HK-2 (cell line): Measurements from ENCODE around the gene DHX32.
"Not testable (repeated sequence)": the region's sequence is repeated elsewhere in the genome, so short reads cannot be mapped to it uniquely, and the experiment has no call there.

Source experiments
- DNase-seq: peaks from one replicate; pipeline ENCODE4 v3.0.0-alpha.2; 2018; ENCODE audit not compliant: unreplicated experiment

DHX32 gene

DNA sequence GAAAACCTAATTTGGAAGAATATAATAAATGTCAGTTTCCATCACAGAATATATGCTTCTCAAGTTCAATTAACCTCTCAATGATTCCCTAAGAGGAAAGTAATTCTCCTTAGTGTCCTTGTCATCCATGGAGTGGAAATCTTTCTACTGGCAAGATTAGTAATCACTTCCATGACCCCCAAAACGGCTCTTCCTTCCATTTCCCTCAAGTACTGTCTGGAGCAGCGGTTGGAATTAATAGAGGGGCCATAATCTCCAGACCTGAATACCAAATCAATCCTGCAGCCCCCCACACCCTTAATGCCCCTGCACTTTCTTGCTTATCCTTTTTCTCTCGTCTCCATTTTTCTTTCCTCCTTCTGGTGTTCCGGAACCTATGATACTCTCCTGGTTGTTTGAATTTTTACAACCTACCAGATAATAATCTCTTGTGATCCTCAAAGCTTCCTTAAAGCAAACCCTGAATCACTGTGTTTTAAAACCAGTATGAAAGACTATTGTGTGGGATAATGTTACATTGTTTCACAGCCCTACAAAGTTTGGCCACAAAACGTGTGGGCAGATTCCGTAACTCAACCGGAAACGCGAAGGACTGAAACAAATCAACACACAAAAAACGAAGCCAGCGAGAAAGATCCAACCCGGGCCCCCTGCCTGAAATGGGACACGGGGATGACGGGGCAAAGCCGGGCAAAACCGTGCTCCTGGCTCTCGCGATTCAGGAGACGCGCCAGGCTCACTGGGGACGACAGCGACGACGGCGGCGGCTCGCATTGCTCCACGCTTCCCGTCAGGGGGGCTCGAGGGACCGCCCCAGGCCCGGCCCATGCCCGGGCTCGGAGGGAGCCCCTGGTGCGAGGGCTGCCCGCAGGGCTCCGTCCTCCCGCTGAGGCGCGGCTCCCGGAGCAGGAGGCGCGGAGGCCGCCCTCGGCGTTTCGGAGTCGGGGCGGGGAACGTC, 14.3 kb upstream of the DHX32 start:
- DNase-seq: peak; percentile 81

DNA sequence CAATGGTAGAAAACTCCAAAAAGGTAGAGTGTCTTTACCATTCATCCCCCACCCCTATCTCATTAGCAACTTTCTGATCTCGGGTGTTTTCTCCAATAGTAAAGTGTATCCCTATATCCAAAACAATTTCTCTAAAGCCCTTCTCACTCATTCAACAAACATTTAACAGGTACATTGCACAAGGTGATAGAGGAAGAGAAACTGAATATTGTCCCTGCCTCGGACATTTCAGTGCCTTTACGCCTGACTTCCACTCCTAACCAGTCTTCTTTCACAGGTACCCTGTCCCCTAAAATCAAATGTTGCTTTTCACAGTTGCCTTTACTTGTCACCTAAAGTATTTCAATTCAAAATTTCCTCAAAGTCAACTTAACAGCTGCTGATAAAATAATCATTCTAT, 13.1 kb upstream of the DHX32 start:
- DNase-seq: not testable (repeated sequence)

DNA sequence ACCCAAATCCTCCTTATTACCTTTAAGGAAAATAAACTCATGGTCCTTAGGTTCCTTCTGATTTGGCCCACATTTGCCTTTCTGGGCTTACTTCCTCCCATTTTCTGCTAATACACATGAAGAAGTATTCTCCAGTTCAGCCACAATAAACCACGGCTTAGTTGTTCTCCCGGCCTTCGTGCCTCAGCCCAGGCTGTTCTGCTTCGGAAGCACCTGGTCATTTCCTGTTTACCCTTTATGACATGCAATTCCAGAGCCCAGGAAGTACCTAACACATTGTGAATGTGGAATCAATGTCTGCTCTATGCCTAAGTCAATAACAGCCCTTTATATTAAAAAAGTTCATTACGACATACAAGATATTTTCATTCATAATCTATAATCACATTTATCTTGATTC, 11.3 kb upstream of the DHX32 start:
- DNase-seq: not testable (repeated sequence)

DNA sequence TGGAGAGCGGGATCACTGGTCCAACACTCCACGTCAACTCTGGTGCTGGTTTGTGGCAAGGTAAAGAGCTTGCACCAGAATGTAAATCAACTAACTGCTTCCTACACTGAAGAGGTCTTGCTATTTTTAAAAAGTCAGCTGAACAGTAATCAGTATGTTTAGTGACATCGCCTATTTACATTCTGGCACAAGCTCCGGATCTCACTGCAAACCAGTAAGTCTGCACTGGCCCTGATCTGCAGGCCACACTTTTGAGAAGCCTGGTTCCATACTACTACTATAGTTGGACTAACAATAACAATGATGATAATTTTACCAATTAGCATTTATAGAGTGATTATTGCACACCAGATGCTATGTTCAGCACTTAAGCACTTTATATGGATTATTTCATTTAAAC, 8.3 kb upstream of the DHX32 start:
- DNase-seq: not testable (repeated sequence)

DNA sequence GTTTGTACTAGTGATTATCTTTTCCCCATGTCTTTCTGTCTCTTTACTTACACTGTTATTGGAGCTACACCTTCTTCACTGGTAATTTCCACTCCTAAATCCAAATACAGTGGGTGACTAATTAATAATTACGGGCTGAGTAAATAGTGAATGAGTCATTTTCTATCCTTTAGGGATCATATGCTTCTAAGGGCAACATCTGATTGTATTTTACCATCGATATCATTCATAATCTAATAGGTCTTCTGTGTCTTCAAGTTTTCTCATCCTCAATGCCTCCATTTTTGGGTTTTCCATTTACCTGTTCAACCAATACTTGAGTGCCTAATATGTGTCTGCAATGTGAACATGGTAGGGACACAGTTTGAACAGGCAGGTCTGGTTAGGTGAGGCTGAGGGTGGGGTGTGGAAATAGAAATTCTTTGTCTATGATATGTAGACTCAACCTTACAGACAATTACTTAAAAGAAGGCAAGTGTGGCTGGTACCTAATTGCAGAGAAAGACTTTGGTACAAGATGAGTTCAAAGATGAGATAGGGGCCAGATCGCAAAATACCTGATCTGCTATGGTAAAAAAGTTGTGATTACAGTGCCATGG, 5.9 kb upstream of the DHX32 start:
- no peak for DNase-seq

DNA sequence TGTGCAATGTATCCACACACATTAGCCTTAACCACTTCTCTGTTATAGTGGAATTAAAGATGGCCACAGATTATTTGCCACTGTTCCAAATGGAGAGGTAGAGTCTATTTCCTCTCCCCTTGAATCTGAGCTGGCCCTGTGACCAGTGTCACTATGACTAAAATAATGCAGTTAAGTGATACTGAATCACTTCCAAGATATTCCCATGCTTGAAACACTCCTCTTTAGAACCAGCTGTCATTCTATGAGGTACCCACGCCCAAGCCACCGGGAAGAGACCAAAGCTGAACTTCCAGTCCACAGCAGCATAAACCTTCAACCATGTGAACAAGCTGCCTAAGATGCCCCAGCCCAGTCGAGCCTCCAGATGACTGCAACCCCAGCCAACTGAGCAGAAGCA, 2.1 kb upstream of the DHX32 start:
- peak; percentile 13 for DNase-seq

DNA sequence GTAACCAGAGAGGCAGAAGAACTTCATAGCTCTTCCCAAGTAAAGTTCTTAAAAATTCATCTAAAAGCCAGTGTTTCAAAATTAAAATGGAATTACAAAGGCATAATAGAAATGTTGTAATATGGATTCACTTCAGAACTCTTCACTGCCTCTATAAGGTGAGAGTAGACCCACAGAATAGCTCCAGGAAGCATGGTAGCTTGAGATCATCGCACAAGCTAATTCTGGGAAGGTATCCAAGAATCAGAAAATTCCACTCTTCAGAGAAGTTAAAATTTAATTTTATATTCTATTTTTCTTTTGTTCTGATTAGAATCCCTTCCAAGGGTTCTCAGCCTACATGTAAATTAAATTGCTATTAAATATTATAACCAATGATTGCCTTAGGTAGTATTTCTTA, 1.5 kb upstream of the DHX32 start:
- no peak for DNase-seq

DNA sequence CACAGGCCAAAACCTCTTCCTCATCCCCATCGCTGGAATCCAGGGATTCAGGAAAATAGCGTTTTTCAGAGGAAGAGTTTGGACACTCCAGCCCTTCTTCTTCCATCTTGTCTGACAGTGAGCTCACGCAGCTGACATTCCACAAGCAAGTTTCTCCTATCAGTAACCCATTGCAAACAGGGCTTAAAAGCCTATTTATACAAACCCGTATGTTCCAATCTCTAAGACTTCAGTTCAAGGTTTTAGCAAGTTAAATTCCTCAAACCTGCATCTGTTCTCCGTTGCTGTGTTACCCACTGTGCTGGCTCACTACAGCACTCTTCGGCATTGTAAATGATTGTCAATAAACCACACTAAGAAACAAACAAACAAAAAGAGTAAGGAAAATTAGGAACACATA, 373 bp downstream of the DHX32 start:
- no peak for DNase-seq

DNA sequence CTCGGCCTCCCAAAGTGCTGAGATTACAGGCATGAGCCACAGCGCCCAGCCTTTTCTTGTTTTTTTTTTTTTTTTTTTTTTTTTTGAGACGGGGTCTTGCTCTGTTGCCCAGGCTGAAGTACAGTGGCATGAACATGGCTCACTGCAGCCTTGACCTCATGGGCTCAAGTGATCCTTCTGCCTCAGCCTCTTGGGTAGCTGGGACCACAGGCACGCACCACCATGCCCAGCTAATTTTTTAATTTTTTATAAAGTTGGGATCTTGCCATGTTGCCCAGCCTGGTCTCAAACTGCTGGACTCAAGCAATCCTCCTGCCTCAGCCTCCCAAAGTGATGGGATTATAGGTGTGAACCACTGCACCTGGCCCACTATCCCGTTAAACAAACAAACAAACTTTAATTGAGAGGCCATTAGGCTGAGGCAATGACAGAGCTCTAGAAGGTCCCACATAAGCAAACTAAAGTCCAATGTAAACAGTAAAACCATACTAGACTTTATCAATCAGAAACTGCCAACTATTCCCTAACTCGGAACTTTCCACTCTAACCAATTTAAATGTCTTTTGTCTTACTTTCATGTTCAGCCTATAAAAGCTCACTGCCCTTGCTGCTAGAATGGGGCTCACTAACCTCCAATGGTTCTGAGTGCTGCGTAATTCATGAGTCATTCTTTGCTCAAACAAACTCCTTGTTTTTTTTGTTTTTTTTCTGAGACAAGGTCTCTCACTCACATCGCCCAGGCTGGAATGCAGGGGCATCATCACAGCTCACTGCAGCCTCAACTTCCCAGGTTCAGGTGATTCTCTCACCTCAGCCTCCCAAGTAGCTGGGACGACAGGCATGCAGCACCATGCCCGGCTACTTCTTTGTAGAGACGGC, 1.9 kb downstream of the DHX32 start:
- DNase-seq: peak; percentile 47

DNA sequence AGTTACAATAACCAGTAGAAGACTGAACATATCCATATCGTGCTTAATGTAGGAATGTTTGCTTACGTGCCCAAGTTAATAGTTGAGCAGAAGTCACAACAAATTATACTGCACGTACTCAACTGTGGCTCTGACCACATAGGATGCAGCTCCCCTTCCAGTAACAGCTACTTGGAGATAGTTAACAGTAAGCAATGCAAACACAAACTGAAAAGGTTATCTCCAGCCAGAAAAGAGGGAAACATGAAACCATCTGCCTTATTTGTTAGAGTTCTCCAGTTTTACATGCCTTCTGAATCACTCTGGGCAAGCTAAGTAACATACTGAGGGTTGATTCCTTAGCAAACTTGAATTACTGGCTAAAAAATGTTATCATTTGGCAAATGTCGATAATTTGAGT, 9.8 kb downstream of the DHX32 start:
- DNase-seq: no peak

DNA sequence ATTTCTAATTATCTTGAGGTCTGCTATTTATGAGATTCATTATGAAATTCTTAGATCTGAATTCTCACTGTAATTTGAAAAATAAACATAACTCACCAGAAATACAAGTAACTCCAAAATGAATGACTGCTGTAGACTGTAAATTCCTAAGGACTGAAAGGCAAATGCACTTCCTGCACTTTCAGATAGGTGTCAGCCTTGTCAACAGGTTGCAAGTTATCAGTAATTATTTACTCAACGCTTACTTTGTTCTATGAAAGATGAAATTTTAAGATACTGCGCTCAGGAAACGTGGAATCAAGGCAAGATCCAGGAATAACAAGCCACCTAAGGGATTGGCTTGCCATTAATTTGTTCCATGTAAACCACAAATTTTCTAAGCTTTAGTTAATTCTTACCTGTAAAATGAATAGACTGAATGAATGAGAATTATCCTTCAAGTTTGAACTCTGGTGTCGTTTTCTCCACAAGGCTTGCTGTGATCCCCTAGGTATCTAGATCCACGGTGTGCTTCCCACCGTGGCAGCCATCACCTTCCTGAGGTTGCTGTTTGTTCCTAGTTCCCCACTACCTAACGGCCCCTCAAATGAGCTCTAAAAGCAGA, 12.6 kb downstream of the DHX32 start:
- DNase-seq: no peak

DNA sequence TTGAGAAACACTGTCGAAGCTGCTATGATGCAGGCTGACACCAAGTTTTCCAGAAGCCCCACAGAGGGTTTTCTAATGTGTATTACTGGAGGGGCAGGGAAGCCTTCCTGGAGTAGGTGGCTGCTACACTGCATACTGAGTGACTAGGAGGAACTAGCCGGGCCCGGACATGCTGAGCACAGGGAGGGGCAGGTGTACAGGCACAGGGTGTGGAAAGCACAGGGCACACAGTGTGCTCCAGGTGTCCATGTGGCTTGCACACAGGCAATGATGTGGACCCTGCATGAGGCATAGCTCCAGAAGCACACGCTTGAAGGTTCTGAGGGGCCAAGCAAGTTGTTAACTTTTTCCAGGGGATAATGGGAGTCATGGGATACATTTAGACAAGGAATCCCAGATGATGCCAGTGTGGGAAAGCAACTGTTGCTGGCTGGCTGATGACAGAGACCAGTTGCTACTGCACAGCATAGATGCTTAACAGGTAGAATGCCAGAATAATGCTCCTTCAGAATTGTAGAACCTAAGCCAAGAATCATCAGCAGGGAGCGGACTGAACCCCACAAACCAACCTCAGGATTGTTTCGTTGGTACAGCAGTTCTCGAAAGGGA, 14.6 kb downstream of the DHX32 start:
- no peak for DNase-seq

DNA sequence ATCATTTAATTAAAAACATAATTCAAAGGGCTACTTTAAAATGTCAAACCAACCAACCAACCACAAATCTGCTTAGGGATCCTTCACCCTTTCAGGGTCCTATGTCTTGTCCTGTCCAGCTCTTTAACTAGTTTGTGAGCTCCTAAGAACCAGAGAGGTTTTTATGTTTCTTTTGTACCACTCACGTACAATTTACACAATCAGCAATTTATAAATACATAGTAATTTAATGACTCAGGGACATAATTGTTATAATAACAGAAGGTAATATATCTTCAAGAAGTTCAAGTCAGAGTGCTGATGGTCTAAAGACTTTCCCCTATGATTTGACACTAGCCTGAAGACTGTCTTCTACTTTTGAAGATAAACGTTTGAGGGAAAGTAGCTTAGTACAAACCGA, 16.0 kb downstream of the DHX32 start:
- DNase-seq: no peak

DNA sequence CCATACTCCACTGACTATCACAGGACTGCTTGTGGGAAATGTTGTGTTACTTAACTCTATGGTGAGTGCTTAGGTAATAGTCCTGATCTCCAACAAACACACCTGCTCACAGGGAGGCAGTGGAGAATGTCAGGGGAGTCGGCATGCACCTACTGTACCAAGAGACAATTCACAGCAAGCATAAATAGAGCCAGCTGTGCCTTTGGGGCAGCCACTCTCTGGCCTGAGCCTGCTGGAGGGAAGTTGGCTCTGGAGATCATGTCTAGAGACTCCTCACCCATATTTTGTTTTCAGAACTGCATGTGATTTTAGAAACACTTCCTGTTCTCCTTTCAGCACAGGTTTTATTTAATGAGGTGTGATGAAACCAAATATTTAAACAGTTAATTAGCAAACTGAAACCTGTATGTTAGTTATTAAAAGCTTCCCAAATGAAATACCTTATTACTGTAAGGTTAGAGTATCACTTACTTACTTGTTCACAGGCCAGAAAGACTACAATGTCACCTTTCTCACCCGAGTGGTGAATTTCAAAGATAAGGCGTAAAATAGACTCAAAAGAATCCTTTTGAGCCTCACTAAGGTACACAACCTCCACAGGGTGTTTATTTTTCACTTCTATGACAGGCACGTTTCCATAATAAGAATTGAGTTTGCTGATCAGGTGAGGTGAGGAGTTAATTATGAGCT, 21.8 kb downstream of the DHX32 start:
- DNase-seq: no peak

DNA sequence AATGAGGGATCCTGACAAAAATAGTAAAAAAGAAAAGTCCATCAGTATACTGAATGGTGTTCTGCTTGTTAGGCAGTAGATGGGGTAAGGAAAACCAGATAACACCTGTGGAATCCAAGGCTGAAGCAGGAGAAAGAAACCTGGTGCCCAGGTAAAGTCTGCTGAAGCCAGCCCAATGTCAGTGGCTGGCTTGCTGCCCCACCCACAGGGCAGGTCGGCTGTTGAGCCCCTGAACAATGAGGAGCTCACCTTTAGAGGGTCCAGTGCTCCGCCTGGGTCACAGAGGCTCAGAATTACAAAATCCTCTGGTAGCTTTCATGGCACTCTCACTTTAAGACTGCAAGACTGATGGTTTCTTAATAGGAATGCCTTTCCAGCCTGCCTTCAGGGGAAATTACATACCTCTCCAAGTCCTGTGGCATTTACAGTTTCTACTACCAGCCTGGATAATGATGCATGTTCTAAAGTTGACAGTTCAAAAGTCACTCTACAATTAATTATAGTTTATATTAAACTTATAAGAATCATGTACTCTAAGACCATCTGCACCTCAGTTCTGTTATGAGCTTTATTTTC, 23.8 kb downstream of the DHX32 start:
- DNase-seq: no peak

DNA sequence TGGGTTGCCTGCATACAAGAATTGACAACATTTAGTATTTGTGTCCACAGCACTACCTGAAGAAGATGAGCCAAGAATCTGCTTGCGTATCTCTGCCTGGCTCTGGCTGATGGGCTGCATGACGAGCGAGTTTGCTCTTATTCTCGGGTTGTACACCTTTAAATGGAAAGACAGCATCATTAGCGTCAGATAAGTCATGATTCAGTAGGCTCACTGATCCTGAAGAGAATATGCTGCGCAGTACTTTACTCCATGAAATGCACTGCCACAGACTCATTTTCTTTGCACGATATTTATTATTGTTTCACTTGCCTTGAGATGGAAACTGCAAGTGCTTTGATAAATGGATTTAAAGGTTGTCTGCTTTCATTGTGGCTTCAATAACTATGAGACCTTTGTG, 28.6 kb downstream of the DHX32 start:
- DNase-seq: no peak

DNA sequence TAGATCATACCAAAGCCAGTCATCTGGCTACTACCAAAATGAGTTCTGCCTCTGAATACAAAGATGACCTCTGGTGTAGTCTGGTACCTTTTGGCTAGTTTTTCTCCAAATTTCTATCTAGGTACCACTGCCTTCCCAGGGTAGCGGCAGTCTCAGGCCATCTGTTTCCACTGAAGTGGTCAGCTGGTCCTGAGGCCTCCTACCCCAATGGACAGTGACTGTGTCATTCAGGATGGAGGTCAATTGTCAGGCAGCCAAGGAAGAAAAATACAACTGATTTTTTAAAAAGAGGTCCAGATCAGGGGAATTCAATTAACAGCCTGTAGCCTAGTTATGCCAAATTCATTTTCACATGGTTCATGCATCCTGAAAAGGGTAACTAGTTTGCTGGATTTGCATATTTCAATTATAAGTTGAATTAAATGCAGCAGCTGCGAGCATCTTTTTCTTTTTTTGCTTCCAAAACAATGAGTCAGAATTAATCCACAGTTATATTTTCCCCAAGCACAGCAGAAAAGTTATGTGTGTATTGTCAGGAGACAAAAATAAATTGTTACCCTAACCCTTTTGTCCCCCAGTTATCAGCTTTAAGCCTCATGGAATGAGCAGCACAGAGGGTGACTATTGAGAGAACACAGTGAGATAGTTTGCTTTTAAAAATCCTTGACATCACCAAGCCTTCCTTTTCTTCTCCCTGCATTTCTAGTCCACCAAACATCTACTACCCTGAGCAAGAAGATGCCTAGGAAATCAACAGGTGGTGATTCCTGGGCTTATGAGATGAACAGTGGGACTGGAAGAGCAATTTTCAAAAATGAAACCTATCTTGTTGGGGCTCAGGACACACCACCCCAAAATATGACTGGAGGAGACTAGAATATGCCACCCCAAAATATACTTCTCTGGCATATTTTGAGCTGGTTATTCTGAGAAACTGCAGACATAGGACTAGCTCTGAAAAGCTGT, 30.0 kb downstream of the DHX32 start:
- DNase-seq: no peak

DNA sequence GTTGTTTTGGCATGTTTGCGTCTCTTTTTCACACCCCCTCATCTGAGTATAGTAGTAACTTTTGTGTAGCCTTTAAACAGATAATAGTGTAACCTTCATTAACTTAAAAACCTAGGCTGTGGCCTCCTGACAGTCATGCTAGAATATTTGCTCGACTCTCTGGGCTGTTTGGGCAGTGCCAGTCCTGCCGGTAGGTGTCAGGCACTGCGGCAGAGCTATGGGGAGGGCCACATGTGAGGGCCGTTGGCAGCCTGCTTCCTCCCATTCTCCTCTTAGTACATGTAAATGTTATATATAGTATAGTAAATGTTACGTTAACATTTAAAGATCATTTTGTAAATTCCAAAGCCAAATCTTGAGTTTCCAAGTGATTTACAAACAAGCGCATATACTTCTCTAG, 31.6 kb downstream of the DHX32 start:
- no peak for DNase-seq

DNA sequence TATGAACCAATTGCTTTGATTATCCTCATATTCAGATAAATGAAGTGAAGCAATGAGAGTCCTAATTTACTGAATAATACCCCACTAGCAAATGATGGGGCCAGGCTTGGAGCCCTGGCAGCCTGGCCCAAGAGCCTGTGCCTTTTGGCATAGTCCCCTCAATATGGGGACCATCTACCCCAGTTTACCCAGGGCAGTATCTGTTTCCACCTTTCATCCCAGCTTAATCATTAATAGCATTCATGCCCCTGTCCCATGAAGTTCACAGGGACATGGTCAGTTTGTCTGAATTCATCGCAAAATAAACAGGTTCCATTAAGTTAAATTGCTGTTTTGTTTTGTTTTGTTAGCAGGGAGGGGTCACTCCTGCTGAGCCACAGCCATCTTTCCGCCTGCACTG, 32.2 kb downstream of the DHX32 start:
- no peak for DNase-seq
